Amniotic epithelial cell (primary cell): ENCODE data around the gene POLD1.
A peak's percentile ranks its signal among the peaks of the same experiment; 100 is the strongest.
"Not testable (repeated sequence)": the region's sequence is repeated elsewhere in the genome, so short reads cannot be mapped to it uniquely, and the experiment has no call there.

Experiments used
- DNase-seq: peaks from one replicate; pipeline ENCODE4 v3.0.0-alpha.2; 2010; ENCODE audit warnings: low read depth

POLD1 gene

GRCh38 chr19:50365434-50366306 is 18.5 kb upstream of the POLD1 start, which contains the start of gene NAPSA:
Gene NAPSA (minus strand): TSS chr19:50365639. CDS start chr19:50365621, 18 bp downstream.
- no peak for DNase-seq

DNA sequence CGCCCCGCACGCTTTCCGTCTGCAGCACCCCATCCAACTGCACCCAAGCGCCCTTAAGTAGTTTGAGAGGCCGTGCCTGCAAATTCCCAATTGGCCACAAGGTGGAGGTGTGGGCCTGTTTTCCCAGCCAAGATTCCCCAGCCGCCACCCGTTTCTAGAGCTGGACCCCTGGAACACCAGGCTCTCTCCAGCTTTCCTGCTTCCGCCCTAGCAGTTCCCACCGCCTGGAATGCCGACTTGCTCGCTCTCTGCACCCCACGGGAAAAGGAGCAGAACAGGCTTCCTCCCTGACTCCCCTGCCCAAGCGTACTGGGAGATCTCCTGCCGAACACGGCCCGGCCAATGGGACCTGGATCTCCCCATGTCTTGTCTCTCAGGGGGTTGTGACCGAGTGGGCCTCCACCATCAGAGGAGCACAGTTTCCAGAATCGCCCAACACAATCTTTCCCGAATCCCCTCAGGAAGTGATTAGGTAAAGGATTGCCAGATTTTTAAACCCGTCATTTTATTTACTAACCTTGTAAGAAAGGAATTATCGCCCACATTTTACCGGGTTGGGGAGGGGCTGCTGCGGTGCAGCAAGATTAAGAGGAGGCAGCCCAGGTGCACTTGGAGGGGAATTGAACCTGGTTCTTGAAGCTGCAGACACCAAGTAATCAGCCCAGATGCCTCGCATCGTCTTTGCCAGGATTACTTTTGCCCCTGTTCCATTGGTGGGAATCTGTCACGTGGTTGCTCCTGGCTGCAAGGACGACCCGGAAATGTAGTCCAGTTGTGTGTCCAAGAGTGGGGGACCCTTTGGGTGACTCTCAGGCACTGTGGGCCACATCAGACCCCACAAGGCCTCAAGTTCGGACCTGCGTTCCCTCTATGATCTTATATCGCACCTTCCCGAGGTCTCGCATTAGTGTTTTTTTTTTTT is 15.2 kb upstream of the POLD1 start:
- peak; percentile 86 for DNase-seq

DNA sequence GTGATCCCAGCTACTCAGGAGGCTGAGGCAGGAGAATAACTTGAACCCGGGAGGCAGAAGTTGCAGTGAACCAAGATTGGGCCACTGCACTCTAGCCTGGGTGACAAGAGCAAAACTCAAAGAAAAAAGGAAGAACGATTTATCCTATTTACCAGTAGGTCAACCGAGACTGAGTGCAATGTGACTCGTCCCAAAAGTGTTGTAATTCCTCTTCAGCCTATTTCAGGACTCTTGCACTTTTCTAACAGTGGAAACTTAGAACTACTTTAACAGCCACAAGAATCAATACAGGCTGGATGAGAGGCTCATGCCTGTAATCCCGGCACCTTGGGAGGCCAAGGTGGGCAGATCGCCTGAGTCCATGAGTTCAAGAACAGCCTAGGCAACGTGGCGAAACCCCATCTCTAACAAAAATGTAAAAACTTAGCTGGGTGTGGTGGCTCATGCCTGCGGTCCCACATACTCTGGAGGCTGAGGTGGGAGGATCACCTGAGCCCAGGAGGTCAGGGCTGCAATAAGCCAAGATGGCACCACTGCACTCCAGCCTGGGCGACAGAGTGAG is 12.2 kb upstream of the POLD1 start:
- no peak for DNase-seq

DNA sequence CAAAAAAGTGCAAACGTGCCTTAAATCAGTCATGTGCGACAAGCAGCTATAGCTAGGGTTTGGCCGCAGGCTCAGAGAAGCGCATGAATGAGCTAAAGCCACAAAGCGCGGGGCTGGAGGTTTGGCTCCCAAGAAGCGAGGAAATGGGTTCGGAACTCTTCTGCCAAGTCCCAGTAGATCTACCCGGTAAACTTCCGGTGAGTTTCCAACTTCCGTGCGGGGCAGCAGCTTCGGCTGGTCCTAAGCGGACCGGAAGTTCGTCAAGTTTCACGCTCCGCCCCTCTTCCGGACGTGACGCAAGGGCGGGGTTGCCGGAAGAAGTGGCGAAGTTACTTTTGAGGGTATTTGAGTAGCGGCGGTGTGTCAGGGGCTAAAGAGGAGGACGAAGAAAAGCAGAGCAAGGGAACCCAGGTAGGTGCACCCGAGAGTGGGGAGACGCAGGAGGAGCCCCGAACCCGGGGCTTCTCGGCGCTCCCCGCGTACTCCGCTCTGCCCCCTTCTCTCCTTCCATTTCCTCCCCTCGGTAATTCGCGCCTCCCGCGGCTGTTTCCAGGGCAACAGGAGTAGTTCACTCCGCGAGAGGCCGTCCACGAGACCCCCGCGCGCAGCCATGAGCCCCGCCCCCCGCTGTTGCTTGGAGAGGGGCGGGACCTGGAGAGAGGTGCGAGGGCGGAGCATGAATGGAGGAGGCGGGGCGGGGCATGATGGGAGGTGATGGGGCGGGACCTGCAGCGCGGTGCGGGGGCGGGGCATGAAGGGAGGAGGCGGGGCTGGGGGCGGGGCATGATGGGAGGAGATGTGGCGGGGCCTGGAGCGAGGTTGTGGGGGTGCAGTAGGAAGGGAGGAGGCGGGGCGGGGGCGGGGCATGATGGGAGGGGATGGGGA is 7.7 kb upstream of the POLD1 start, which contains the start of gene NR1H2:
Gene NR1H2 (plus strand): TSS at position 292 of the 885 bp plus-strand sequence. CDS start 1,149 bp downstream, outside the sequence.
- peak; percentile 97 for DNase-seq

GRCh38 chr19:50377051-50377461 is 7.1 kb upstream of the POLD1 start:
- DNase-seq = no peak

DNA sequence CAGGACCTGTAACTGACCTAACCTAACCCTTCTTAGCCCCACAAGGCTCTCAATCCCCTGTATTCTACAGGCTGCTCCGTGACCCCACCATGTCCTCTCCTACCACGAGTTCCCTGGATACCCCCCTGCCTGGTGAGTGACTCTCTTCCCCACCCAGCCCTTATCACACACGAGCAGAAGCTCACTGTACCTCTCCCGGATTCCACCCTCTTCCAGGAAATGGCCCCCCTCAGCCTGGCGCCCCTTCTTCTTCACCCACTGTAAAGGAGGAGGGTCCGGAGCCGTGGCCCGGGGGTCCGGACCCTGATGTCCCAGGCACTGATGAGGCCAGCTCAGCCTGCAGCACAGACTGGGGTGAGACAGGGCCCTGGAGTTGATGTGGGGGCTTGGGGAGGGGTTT is 6.6 kb upstream of the POLD1 start:
- no peak for DNase-seq

GRCh38 chr19:50378169-50378862 is 5.8 kb upstream of the POLD1 start:
- no peak for DNase-seq

DNA sequence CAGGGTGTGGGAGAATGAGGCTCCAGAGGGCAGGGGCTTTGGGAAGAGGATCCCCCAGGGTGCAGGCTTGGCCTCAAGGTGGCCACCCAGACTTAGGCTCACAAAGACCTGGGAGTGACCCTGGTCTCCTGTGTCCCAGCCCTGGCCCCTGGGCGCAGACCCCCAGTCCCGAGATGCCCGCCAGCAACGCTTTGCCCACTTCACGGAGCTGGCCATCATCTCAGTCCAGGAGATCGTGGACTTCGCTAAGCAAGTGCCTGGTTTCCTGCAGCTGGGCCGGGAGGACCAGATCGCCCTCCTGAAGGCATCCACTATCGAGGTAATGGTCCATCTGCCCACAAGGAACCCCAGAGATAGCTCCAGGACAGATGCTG is 5.3 kb upstream of the POLD1 start:
- DNase-seq = no peak

- no peak for DNase-seq
These were observed 4.5 kb upstream of the POLD1 start for GRCh38 chr19:50379602-50380001.

DNA sequence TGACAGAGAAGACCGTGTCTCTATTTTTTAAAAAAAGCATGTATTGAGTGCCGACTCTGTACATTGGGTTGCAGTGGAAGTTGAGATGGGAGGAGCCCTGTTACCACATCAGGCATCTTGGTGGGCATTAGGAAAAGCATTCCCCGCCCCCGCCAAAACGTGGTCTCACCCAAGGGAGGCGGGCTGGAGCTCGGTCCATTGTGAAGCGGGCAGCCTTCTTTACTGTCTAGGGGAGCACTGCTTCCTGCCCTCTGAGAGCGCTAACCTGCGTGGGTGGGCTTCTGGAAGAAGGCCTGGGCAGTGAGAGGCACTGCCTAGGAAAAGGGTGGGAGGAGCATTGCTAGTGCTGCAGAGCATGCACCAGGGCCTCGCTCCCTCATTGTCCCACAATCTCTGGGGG is 4.0 kb upstream of the POLD1 start:
- DNase-seq = no peak

DNA sequence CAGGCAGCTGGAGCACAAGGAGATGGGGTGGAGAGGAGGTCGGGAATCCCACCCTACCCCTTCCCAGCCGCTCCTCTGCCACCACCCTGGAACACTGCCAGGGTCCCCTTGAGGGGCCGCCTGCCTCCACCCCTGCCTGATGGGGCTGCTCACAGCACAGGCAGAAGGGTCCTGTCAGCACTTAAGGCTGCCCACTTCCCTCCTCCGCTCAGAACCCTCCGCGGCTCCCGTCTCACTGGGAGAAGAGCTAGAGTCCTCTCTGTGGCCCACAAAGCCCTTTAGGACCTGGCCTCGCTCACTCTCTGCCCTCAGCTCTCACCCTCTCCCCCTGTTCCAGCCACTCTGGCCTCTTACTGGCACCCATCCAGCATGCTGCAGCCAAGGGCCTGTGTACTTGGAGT is 3.4 kb upstream of the POLD1 start:
- DNase-seq = no peak

DNA sequence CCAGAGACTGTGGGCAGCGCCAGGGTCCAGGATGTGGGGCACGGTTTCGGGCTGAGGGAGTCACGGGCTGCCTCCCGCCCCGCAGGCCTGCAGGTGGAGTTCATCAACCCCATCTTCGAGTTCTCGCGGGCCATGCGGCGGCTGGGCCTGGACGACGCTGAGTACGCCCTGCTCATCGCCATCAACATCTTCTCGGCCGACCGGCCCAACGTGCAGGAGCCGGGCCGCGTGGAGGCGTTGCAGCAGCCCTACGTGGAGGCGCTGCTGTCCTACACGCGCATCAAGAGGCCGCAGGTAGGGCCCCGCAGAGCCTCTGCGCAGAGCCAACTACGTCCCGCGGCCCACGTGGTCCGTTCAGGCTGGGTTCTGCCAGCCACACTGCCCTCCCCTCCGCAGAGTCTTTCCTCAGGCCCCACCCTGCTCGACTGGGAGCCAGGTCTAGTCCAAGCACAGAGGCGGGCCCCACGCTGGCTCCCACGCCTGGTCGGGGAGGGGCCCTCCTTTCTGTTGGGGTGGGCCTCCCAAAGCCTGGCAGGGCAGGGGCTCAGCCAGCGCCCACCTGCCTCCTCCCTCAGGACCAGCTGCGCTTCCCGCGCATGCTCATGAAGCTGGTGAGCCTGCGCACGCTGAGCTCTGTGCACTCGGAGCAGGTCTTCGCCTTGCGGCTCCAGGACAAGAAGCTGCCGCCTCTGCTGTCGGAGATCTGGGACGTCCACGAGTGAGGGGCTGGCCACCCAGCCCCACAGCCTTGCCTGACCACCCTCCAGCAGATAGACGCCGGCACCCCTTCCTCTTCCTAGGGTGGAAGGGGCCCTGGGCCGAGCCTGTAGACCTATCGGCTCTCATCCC is 2.0 kb upstream of the POLD1 start:
- DNase-seq = no peak

DNA sequence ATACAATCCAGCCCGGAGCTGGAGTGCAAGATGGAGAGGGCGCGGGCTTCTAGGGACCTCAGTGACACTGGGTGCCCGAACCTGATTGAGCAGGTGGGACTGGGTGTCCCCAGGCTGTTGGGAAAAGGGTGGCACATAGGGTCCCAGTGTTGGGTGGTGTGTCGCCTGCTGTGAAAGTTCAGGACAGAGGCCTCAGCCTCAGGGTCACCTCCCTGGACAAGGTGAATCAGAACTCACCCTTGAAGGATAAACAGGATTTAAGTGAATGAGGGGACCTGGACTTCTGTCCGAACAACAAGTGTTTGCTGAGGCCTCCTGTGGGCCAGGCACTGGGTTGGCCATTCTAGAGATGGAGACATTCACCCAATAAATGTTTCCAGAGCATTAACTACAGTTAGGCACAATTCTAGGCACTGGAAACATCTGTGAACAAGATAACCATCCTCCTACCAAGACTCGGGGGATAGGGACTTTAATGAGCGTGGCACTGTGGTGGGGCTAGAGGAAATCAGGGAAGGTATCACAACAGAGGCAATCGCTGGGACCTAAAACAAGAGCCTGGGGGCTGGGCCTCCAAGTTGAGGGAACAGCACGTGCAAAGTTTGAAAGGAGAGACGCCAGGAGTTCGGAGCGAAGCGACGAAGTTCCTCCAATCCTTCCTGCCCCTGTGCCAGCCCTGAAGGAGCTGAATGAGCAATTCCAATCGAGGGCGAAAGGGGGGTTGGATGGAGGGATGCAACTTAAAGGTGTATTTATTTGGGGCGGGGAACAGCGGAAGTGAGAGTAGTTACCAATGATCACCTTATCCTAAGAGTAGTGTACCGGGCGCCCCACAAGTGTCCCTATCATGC is 921 bp upstream of the POLD1 start:
- DNase-seq = peak; percentile 16

DNA sequence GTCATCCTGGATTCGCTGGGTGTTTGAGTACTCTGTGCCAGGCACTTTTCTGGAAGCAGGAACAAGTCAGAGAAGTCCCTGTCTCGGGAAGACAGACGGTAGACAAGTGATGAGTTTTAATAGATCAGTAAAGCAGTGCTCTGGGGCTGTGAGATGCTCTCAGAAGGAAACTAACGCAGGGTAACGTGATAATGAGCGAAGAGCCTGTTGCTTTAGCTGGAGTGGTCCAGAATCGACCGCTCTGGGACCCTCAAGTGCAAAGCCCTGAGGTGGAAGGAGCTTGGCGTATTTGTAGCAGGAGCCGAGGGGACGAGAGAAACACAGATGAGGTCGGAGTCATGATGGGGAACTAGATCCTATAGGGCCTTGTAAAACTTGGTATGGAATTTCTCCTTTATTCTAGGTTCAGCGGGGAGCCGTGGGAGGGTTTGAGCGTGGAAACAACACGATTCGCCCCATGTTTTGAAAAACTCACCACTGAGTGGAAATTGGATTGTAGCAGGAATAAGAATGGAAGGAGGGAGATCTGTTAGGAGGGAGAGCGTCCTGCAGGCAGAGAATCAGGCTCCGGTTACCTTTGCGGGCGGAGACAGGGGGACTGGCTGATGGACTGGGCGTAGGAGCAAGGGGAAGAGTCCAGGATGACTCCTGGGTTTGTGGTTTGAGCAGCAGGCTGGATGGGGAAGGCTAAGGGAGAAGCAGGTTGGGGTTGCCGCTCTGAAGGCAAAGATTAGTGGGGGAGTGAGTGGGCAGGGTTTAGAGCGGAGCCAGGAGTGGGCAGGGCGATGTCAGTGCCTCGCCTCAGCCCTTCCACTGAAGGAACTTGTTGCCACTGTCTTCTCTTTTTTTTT is 763 bp downstream of the POLD1 start:
- DNase-seq = peak; percentile 56

DNA sequence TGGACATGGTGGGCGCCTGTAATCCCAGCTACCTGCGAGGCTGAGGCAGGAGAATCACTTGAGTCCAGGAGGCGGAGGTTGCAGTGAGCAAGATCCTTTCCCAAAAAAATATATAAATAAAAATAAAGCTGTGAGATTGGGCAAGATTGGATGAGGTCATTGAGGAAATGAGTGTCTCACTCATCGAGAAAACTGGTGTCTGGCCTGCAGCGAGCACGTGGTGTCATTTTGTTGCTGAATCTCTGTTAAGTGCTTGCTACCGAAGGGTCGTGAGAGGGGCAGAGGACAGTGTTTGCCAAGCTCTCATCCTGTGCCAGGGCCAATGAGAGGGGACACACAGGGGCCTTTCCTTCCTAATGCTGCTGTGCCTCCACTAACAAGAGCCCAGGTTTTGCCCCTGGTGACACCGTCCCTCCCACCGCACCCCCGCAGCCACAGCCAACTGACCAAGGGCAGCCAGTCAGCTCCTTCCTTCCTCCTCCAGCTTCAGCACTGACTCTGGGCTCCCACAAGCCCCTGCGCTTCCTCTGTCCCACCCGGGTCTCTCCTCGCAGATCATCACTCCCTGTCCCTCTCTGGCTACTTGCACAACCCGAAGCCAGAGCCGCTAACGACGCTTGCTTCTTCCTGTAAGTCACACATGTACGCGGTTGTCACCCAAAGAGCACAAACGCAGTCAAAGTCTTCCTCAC is 3.2 kb downstream of the POLD1 start:
- DNase-seq = peak; percentile 48

- no peak for DNase-seq
These were observed 3.7 kb downstream of the POLD1 start for GRCh38 chr19:50387868-50388245.

- not testable (repeated sequence) for DNase-seq
These were observed 6.1 kb downstream of the POLD1 start for GRCh38 chr19:50390295-50390694.
